Type B pancreatic cell (in vitro differentiated cells): Measurements from ENCODE around the gene DCTN2. TPM values are rescaled to one million over a fixed set of nuclear protein-coding genes. Genes with fewer than 3 reads are reported as not detected.

ENCODE experiments used
- DNase-seq: peaks from one replicate; pipeline ENCODE4 v3.0.0; 2021; ENCODE audit warnings: mixed read lengths; ENCODE audit not compliant: unreplicated experiment; ENCODE audit errors: extremely low spot score
- H3K27ac Mint-ChIP-seq: 2 replicates; pipeline ENCODE4 v1.8.0; 2021; ENCODE audit warnings: mild to moderate bottlenecking, mixed read lengths
- H3K27me3 Mint-ChIP-seq: 2 replicates; pipeline ENCODE4 v1.8.0; 2021; ENCODE audit warnings: mixed read lengths
- H3K36me3 Mint-ChIP-seq: 2 replicates; pipeline ENCODE4 v1.8.0; 2021; ENCODE audit warnings: mixed read lengths
- H3K4me1 Mint-ChIP-seq: one replicate; pipeline ENCODE4 v1.8.0; 2021; ENCODE audit warnings: mixed read lengths; ENCODE audit not compliant: unreplicated experiment
- H3K4me3 Mint-ChIP-seq: 2 replicates; pipeline ENCODE4 v1.8.0; 2021; ENCODE audit warnings: mild to moderate bottlenecking, mixed read lengths
- H3K9me3 Mint-ChIP-seq: 2 replicates; pipeline ENCODE4 v1.8.0; 2021; ENCODE audit warnings: mixed read lengths
- total RNA-seq: library from RNA; stranded (reverse); gene quantifications from 2 replicates; pipeline ENCODE4 v1.2.1, GENCODE V29; 2021; ENCODE audit warnings: low replicate concordance
- TF ChIP-seq, protein P1 (sequence below): fragments of 200-600 bp; sonication (generic); conservative IDR thresholded peaks from 2 replicates; pipeline ENCODE4 v1.5.0; 2021; ENCODE audit warnings: antibody characterized with exemption, mild to moderate bottlenecking

Gene DCTN2
- total RNA-seq, 1 donor from 2014 or later, result 126 TPM

DNA sequence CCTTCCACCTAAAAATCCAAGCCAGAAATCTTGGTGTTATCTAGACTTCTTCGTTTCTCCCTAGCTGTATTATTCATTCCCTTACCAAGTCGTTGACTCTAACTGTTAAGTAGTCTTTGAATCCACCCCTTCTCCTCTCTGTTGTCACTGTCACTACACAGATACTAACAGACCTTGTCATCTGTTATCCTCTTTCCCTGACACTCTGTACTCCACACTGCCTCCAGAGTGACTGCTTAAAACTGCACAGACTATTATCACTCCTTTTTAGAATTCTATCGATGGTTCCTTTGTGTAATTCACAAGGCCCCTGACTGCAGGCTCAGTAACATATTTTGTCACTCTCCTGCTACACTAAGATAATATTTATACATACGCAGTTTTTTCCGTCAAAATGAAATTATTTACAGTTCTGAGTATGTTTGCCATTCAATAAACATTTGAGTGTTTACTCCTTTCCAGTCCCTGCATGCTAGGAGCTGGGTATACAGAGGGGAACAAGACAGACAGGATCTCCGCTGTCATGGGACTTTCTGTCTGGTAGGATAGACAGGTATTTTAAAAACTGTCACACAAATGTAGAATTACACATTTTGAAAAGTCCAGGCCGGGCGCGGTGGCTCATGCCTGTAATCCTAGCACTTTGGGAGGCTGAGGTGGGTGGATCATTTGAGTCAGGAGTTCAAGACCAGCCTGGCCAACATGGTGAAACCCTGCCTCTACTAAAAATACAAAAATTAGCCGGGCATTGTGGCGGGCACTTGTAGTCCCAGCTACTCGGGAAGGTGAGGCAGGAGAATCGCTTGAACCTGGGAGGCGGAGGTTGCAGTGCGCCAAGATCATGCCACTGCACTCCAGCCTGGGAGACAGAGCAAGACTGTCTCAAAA, 55.4 kb downstream of the DCTN2 start:
- no peaks in the 10 kb centered on the region for H3K27me3 Mint-ChIP-seq
- H3K36me3 Mint-ChIP-seq, result peaks cover 24% of the 10 kb centered on the region
- peaks cover 13% of the 10 kb centered on the region for H3K4me1 Mint-ChIP-seq
- peak overlapping the region; percentile 59 for H3K4me3 Mint-ChIP-seq
- H3K27ac Mint-ChIP-seq, result peak overlapping the region; percentile 58
- no peak for DNase-seq
- H3K9me3 Mint-ChIP-seq, result no peaks in the 10 kb centered on the region
- TF ChIP-seq, protein P1, sequence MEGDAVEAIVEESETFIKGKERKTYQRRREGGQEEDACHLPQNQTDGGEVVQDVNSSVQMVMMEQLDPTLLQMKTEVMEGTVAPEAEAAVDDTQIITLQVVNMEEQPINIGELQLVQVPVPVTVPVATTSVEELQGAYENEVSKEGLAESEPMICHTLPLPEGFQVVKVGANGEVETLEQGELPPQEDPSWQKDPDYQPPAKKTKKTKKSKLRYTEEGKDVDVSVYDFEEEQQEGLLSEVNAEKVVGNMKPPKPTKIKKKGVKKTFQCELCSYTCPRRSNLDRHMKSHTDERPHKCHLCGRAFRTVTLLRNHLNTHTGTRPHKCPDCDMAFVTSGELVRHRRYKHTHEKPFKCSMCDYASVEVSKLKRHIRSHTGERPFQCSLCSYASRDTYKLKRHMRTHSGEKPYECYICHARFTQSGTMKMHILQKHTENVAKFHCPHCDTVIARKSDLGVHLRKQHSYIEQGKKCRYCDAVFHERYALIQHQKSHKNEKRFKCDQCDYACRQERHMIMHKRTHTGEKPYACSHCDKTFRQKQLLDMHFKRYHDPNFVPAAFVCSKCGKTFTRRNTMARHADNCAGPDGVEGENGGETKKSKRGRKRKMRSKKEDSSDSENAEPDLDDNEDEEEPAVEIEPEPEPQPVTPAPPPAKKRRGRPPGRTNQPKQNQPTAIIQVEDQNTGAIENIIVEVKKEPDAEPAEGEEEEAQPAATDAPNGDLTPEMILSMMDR, result peak; percentile 44

DNA sequence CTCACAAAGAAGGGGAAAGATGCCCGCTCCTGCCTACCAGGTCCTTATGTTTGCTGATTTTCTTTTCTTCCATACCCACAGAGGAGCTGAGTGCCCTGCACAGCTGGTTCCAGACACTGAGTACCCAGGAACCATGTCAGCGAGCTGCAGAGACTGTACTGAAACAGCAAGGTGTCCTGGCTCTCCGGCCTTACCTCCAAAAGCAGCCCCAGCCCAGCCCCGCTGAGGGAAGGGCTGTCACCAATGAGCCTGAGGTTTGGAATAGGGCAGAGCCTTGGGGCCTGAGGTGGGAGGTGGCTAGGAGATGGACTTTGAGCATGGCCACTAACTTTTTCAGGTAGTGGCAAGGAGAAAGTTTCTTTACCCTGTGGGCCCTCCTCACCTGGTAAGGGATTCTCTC, 56.9 kb downstream of the DCTN2 start:
- H3K36me3 Mint-ChIP-seq, result peaks cover 24% of the 10 kb centered on the region
- H3K27ac Mint-ChIP-seq, result no peak overlapping the region
- H3K9me3 Mint-ChIP-seq, result no peaks in the 10 kb centered on the region
- H3K27me3 Mint-ChIP-seq, result no peaks in the 10 kb centered on the region
- no peak for DNase-seq
- peaks cover 13% of the 10 kb centered on the region for H3K4me1 Mint-ChIP-seq
- TF ChIP-seq, protein P1, result no peak
- H3K4me3 Mint-ChIP-seq, result no peak overlapping the region

DNA sequence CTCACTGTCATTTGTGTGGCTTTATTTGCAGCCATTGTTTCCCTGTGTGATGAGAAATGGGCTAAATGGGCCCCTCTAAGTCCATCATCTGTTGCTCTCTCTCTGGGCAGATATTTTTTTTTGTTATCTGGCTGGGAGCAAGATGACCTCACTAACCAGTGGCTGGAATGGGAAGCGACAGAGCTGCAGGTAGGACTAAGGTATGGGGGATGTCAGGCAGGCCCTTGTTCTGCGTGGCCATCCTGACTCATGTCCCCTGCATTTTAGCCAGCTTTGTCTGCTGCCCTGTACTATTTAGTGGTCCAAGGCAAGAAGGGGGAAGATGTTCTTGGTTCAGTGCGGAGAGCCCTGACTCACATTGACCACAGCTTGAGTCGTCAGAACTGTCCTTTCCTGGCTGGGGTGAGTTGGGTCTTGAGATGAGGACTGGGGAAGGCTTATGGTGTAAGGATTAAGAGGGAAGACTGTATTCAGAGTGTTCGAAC, 57.8 kb downstream of the DCTN2 start:
- Mint-ChIP-seq H3K27me3 (no peaks in the 10 kb centered on the region), H3K4me1 (peaks cover 13% of the 10 kb centered on the region), H3K4me3 (peak overlapping the region; percentile 100), H3K9me3 (no peaks in the 10 kb centered on the region), H3K27ac (peak overlapping the region; percentile 92), H3K36me3 (peaks cover 24% of the 10 kb centered on the region)
- no peak for DNase-seq
- TF ChIP-seq, protein P1, result no peak

DNA sequence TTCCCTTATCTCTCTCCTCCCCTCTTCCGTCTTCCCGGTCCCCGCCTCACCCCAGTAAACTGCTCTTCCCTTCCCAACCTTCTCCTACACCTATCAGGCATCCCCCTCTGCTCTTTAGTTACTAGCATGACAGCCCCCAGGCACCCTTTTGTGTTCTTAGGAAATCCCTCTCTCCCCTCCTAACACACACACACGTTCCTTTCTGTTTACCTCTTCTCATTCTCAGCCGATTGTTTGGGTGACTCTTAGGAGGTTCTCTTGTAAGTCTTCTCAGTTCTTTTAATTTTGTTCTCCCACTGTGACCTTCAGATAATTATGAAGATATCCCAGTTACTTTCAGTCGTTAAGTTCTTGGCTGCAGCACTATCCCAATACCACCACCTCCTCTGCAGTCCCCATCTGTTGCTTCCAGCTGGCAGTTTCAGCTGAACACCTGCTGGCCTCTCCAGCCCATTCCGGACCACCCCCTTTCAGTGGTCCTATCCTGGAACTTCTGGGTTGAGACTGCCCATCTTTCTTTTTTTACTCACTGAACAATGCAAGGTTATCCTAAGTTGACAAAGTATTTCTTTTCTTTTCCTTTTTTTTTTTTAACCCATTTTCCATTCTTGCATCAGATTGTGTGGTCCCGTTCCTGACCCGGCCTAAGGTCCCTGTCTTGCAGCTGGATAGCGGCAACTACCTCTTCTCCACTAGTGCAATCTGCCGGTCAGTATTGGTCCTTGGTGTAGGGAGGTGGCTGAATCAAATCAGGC, 58.4 kb downstream of the DCTN2 start:
- Mint-ChIP-seq H3K27me3 (no peaks in the 10 kb centered on the region), H3K9me3 (no peaks in the 10 kb centered on the region), H3K4me1 (peaks cover 13% of the 10 kb centered on the region), H3K36me3 (peaks cover 24% of the 10 kb centered on the region), H3K4me3 (peak overlapping the region; percentile 100), H3K27ac (peak overlapping the region; percentile 92)
- TF ChIP-seq, protein P1, result no peak
- no peak for DNase-seq

DNA sequence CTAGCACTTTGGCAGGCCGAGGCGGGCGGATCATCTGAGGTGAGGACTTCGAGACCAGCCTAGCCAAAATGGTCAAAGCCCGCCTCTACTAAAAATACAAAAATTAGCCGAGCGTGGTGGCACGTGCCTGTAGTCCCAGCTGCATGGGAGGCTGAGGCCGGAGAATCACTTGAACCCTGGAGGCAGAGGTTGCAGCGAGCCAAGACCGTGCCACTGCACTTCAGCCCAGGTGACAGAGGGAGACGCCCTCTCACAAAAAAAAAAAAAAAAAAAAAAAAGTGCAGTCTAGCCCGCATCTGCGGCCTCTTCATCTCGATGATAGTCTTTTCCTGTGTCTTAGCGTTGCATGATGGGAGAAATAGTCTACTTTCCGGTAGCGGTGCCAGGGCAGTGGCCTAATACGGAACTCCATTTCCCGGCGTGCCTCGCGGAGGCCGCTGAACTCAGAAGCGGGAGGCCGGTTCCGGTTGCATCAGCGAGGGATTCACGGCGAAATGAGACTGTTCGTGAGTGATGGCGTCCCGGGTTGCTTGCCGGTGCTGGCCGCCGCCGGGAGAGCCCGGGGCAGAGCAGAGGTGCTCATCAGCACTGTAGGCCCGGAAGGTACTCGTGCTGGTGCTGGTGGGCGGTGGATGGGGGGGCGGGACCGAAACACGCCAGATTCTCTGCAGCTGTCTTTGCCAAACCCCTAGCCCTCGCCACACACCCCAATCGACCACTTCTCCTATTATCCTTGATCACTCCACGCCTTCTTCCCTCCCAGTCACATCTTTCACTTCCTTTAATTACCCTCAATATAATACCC, 59.2 kb downstream of the DCTN2 start, which contains the start of gene MARS1:
Gene MARS1 (plus strand): TSS at position 472 of the 805 bp plus-strand sequence. CDS start 23 bp downstream, at position 495.
- peaks cover 20% of the 10 kb centered on the region for H3K4me1 Mint-ChIP-seq
- H3K27ac Mint-ChIP-seq, result peak within 1 kb of the TSS; percentile 92
- H3K27me3 Mint-ChIP-seq, result peaks cover 6% of the 10 kb centered on the region
- no peaks in the 10 kb centered on the region for H3K9me3 Mint-ChIP-seq
- H3K4me3 Mint-ChIP-seq, result peak within 1 kb of the TSS; percentile 100
- peaks cover 21% of the 10 kb centered on the region for H3K36me3 Mint-ChIP-seq
- TF ChIP-seq, protein P1, result no peak
- DNase-seq, result peak; percentile 90
